Parietal lobe (tissue), 2 donors: ENCODE measurements around the gene BID. TPM values are rescaled to one million over a fixed set of nuclear protein-coding genes. Genes with fewer than 3 reads are reported as not detected.

Source experiments
- small RNA-seq: library from RNA; depleted of rRNA; stranded (forward); fragments of <200 nt; gene quantifications from one replicate; pipeline ENCODE3, GENCODE V24; 2014; ENCODE audit warnings: low replicate concordance
- total RNA-seq: library from RNA; depleted of rRNA; stranded (reverse); fragments of >200 nt; gene quantifications from one replicate; pipeline ENCODE4 v1.2.3, GENCODE V29; 2014

BID gene
- 44.8 TPM for total RNA-seq

GRCh38 chr22:17774206-17774925 is at the start of gene BID:
BID (minus strand) TSS chr22:17774469; CDS start chr22:17750116, 24,353 bp downstream.

Small RNAs within 50 kb of the gene (small RNA-seq; reads per million reads assigned to genes)
- not detected for gene MIR3198-1

Other genes starting within 250 kb of the BID start
- 5.0 TPM for gene SLC25A18, start 211.0 kb downstream of the BID start, total RNA-seq
- gene ATP6V1E1, start 145.7 kb downstream of the BID start, total RNA-seq = 98.9 TPM
- 47.9 TPM for gene BCL2L13, start 135.7 kb downstream of the BID start, total RNA-seq